ENCODE results near the gene VMAC.

Gene VMAC

DNA sequence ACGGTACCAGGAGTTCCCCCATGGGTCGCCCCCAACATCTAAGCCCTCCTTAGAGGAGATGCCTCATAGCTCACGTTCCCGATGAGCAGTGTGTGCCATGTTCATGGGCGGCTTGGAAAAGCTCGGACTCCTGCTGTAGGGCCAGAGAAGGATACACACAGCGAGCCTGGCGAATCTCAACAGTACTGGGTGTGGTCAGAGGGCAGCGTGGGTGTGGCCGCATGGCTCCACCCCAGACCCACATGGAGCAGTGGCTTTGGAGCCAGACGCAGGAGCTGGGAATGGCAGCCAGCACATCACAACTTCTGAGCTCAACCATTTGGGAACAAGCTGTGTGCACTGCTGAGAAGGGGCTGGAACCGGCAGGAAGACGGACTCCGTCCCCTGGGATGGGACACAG is 25.0 kb downstream of the VMAC start:
- H3K27me3 ChIP-seq (ENCODE audit: control insufficient read depth in 1 of 2, insufficient read depth in 2 of 2, low read length in 2 of 2): no peaks in the 10 kb centered on the region
- no peaks in the 10 kb centered on the region for H3K9me3 ChIP-seq (ENCODE audit: control insufficient read depth in 1 of 2, low read length in 2 of 2)
- H3K36me3 ChIP-seq (ENCODE audit: control insufficient read depth in 1 of 2, insufficient read depth in 2 of 2, low read length in 2 of 2): peaks cover 44 to 94% of the 10 kb centered on the region in 2 donors
- peaks cover 4 to 16% of the 10 kb centered on the region in 2 donors for H3K4me1 ChIP-seq (ENCODE audit: control insufficient read depth in 1 of 2, insufficient read depth in 2 of 2, low read length in 2 of 2)
- no peak overlapping the region for H3K4me3 ChIP-seq (ENCODE audit: low read depth in 1 of 2, low read length in 2 of 2)
- no peak overlapping the region for H3K27ac ChIP-seq (ENCODE audit: low read depth, low read length)
- no peak overlapping the region for H3K9ac ChIP-seq (ENCODE audit: low read depth in 1 of 2, low read length in 2 of 2)

DNA sequence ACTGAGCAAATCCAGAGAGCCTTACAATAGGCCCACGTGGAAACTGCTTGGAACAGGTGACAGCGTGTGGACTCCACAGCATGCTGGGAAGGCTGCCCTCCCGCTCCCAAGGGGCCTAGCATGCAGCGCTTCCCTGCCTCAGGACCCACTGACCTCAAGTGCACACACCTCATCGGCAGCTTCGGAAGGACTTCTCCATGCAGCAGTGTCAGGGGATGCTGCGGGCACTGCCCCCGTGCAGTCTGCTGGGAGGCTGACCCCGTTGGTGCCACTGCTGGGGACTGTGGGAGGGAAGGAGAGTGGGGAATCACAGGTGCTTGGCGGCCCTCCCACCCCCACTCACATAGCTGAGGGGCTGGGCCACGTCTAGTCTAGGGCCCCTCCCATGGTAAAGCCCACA is 26.6 kb downstream of the VMAC start:
- Histone ChIP-seq H3K9ac (ENCODE audit: low read depth in 1 of 2, low read length in 2 of 2) (no peak overlapping the region), H3K4me1 (ENCODE audit: control insufficient read depth in 1 of 2, insufficient read depth in 2 of 2, low read length in 2 of 2) (peaks cover 0 to 14% of the 10 kb centered on the region in 2 donors), H3K4me3 (ENCODE audit: low read depth in 1 of 2, low read length in 2 of 2) (no peak overlapping the region), H3K27ac (ENCODE audit: low read depth, low read length) (no peak overlapping the region), H3K27me3 (ENCODE audit: control insufficient read depth in 1 of 2, insufficient read depth in 2 of 2, low read length in 2 of 2) (no peaks in the 10 kb centered on the region), H3K36me3 (ENCODE audit: control insufficient read depth in 1 of 2, insufficient read depth in 2 of 2, low read length in 2 of 2) (peaks cover 30 to 86% of the 10 kb centered on the region in 2 donors), H3K9me3 (ENCODE audit: control insufficient read depth in 1 of 2, low read length in 2 of 2) (no peaks in the 10 kb centered on the region)

DNA sequence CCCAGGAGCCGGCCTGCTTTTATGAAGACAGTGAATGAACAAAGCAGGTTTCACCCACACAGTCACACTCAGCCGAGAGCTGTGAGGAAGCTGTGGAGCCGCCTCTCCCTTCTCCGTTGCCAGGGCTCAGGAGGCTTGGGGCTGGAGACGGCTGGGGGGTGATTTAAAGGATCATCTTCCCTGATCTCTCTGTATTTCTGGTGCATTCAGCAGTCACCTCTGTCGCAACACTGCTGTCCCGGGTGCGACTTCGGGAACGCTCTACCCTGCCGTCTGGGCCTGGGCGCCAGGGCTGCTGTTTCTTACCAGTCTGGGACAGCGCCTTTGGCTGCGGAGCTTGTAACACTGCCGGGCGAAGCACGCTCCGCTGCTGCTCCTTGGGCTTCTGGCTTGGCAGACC is 27.5 kb downstream of the VMAC start:
- peaks cover 31 to 83% of the 10 kb centered on the region in 2 donors for H3K36me3 ChIP-seq (ENCODE audit: control insufficient read depth in 1 of 2, insufficient read depth in 2 of 2, low read length in 2 of 2)
- no peaks in the 10 kb centered on the region for H3K9me3 ChIP-seq (ENCODE audit: control insufficient read depth in 1 of 2, low read length in 2 of 2)
- no peaks in the 10 kb centered on the region for H3K27me3 ChIP-seq (ENCODE audit: control insufficient read depth in 1 of 2, insufficient read depth in 2 of 2, low read length in 2 of 2)
- H3K27ac ChIP-seq (ENCODE audit: low read depth, low read length): no peak overlapping the region
- H3K4me3 ChIP-seq (ENCODE audit: low read depth in 1 of 2, low read length in 2 of 2): no peak overlapping the region
- H3K4me1 ChIP-seq (ENCODE audit: control insufficient read depth in 1 of 2, insufficient read depth in 2 of 2, low read length in 2 of 2): peaks cover 0 to 11% of the 10 kb centered on the region in 2 donors
- H3K9ac ChIP-seq (ENCODE audit: low read depth in 1 of 2, low read length in 2 of 2): no peak overlapping the region

GRCh38 chr19:5932609-5933262 is 28.1 kb downstream of the VMAC start:
- Histone ChIP-seq H3K9ac (ENCODE audit: low read depth in 1 of 2, low read length in 2 of 2) (no peak overlapping the region), H3K4me3 (ENCODE audit: low read depth in 1 of 2, low read length in 2 of 2) (no peak overlapping the region), H3K36me3 (ENCODE audit: control insufficient read depth in 1 of 2, insufficient read depth in 2 of 2, low read length in 2 of 2) (peaks cover 31 to 82% of the 10 kb centered on the region in 2 donors), H3K9me3 (ENCODE audit: control insufficient read depth in 1 of 2, low read length in 2 of 2) (no peaks in the 10 kb centered on the region), H3K27ac (ENCODE audit: low read depth, low read length) (no peak overlapping the region), H3K27me3 (ENCODE audit: control insufficient read depth in 1 of 2, insufficient read depth in 2 of 2, low read length in 2 of 2) (no peaks in the 10 kb centered on the region), H3K4me1 (ENCODE audit: control insufficient read depth in 1 of 2, insufficient read depth in 2 of 2, low read length in 2 of 2) (peaks cover 0 to 7% of the 10 kb centered on the region in 2 donors)

GRCh38 chr19:5933391-5934068 is 28.9 kb downstream of the VMAC start:
- no peak overlapping the region for H3K27ac ChIP-seq (ENCODE audit: low read depth, low read length)

GRCh38 chr19:5934069-5934401 is 29.4 kb downstream of the VMAC start:
- Histone ChIP-seq H3K4me3 (ENCODE audit: low read depth in 1 of 2, low read length in 2 of 2) (no peak overlapping the region), H3K9me3 (ENCODE audit: control insufficient read depth in 1 of 2, low read length in 2 of 2) (no peaks in the 10 kb centered on the region), H3K27me3 (ENCODE audit: control insufficient read depth in 1 of 2, insufficient read depth in 2 of 2, low read length in 2 of 2) (no peaks in the 10 kb centered on the region), H3K9ac (ENCODE audit: low read depth in 1 of 2, low read length in 2 of 2) (no peak overlapping the region), H3K4me1 (ENCODE audit: control insufficient read depth in 1 of 2, insufficient read depth in 2 of 2, low read length in 2 of 2) (peaks cover 0 to 7% of the 10 kb centered on the region in 2 donors), H3K27ac (ENCODE audit: low read depth, low read length) (no peak overlapping the region), H3K36me3 (ENCODE audit: control insufficient read depth in 1 of 2, insufficient read depth in 2 of 2, low read length in 2 of 2) (peaks cover 25 to 76% of the 10 kb centered on the region in 2 donors)

More at GRCh38 chr19:5933391-5934068, 28.9 kb downstream of the VMAC start:
- Histone ChIP-seq H3K9ac (ENCODE audit: low read depth in 1 of 2, low read length in 2 of 2) (no peak overlapping the region), H3K4me1 (ENCODE audit: control insufficient read depth in 1 of 2, insufficient read depth in 2 of 2, low read length in 2 of 2) (peaks cover 0 to 7% of the 10 kb centered on the region in 2 donors), H3K27me3 (ENCODE audit: control insufficient read depth in 1 of 2, insufficient read depth in 2 of 2, low read length in 2 of 2) (no peaks in the 10 kb centered on the region), H3K4me3 (ENCODE audit: low read depth in 1 of 2, low read length in 2 of 2) (no peak overlapping the region), H3K9me3 (ENCODE audit: control insufficient read depth in 1 of 2, low read length in 2 of 2) (no peaks in the 10 kb centered on the region), H3K36me3 (ENCODE audit: control insufficient read depth in 1 of 2, insufficient read depth in 2 of 2, low read length in 2 of 2) (peaks cover 28 to 79% of the 10 kb centered on the region in 2 donors)

DNA sequence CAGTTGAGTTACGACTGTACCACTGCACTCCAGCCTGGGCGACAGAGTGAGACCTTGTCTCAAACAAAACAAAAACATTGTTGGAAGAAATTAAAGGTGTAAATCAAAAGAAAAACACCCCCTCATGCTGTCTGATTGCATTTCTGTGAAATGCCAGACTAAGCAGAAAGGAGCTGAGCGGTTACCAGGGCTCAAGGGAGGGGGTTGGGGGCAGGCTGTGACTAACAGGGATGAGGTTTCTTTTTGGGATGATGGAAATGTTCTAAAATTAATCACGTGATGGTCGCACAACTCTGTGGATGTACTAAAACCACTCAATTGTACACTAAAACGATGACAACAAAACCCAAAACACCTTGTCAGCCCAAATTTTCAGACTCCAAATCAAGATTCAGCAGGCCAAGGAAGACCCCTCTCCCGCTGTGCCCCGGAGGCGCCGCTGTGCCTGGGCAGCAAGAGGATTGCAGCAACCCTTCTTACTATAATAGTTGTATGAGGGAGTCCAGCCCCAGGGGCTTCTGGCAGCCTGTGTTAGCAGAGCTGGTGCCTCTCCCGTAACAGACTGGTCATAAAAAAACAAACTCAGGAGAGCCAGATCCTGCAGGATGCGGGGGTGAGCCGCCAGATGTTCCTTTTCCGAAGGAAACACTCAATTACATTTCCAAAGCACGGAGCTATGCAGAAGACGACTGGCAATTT is 30.3 kb downstream of the VMAC start:
- Histone ChIP-seq H3K9ac (ENCODE audit: low read depth in 1 of 2, low read length in 2 of 2) (no peak overlapping the region), H3K27ac (ENCODE audit: low read depth, low read length) (no peak overlapping the region), H3K36me3 (ENCODE audit: control insufficient read depth in 1 of 2, insufficient read depth in 2 of 2, low read length in 2 of 2) (peaks cover 28 to 76% of the 10 kb centered on the region in 2 donors), H3K27me3 (ENCODE audit: control insufficient read depth in 1 of 2, insufficient read depth in 2 of 2, low read length in 2 of 2) (no peaks in the 10 kb centered on the region), H3K4me3 (ENCODE audit: low read depth in 1 of 2, low read length in 2 of 2) (no peak overlapping the region), H3K9me3 (ENCODE audit: control insufficient read depth in 1 of 2, low read length in 2 of 2) (no peaks in the 10 kb centered on the region), H3K4me1 (ENCODE audit: control insufficient read depth in 1 of 2, insufficient read depth in 2 of 2, low read length in 2 of 2) (peaks cover 0 to 7% of the 10 kb centered on the region in 2 donors)

DNA sequence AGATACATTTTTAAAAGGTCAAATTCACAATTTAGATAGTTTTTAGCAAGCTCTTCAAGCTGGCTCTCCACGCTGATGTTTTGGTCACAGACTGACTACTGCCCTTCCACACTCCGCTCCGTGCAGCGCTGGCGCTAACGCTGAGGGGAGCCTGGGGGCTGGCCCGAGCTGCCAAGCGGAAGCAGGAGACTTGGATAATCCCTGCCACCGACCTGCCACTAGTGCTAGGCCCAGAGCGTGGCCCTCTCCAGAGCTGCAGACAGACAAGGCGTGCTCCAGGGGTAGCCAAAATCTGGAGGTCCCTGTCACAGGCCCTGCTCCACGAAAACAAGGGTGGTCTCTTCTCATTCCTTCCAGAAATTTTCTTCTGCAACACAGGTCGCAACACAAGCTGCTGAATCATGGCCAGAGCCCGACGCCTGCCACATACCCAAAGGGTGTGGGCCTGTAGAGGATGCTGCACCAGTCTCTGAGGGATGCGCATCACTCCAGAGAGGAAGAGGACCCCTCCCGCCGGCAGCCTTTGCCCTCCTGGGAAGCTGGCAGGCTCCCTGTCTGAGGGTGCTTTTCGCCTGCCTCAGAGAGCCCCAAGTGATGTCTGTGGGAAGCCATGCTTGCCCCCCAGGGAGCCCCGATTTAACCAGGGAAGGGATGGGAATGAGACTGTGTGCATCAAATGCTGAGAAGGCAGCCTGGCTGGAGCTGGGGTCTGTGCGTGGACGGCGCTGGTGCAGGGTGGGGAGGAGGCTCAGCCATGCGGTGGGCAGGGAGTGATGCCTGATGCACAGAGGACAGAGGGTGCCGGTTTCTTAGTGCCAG is 31.0 kb downstream of the VMAC start:
- Histone ChIP-seq H3K27me3 (ENCODE audit: control insufficient read depth in 1 of 2, insufficient read depth in 2 of 2, low read length in 2 of 2) (no peaks in the 10 kb centered on the region), H3K9me3 (ENCODE audit: control insufficient read depth in 1 of 2, low read length in 2 of 2) (no peaks in the 10 kb centered on the region), H3K27ac (ENCODE audit: low read depth, low read length) (no peak overlapping the region), H3K36me3 (ENCODE audit: control insufficient read depth in 1 of 2, insufficient read depth in 2 of 2, low read length in 2 of 2) (peaks cover 30 to 76% of the 10 kb centered on the region in 2 donors), H3K4me1 (ENCODE audit: control insufficient read depth in 1 of 2, insufficient read depth in 2 of 2, low read length in 2 of 2) (peaks cover 0 to 7% of the 10 kb centered on the region in 2 donors), H3K4me3 (ENCODE audit: low read depth in 1 of 2, low read length in 2 of 2) (no peak overlapping the region), H3K9ac (ENCODE audit: low read depth in 1 of 2, low read length in 2 of 2) (no peak overlapping the region)

GRCh38 chr19:5936292-5936592 is 31.6 kb downstream of the VMAC start:
- H3K27me3 ChIP-seq (ENCODE audit: control insufficient read depth in 1 of 2, insufficient read depth in 2 of 2, low read length in 2 of 2): no peaks in the 10 kb centered on the region
- peaks cover 0 to 7% of the 10 kb centered on the region in 2 donors for H3K4me1 ChIP-seq (ENCODE audit: control insufficient read depth in 1 of 2, insufficient read depth in 2 of 2, low read length in 2 of 2)
- H3K27ac ChIP-seq (ENCODE audit: low read depth, low read length): no peak overlapping the region
- no peaks in the 10 kb centered on the region for H3K9me3 ChIP-seq (ENCODE audit: control insufficient read depth in 1 of 2, low read length in 2 of 2)
- H3K36me3 ChIP-seq (ENCODE audit: control insufficient read depth in 1 of 2, insufficient read depth in 2 of 2, low read length in 2 of 2): peaks cover 30 to 76% of the 10 kb centered on the region in 2 donors
- H3K4me3 ChIP-seq (ENCODE audit: low read depth in 1 of 2, low read length in 2 of 2): no peak overlapping the region
- no peak overlapping the region for H3K9ac ChIP-seq (ENCODE audit: low read depth in 1 of 2, low read length in 2 of 2)

- Histone ChIP-seq H3K4me1 (ENCODE audit: control insufficient read depth in 1 of 2, insufficient read depth in 2 of 2, low read length in 2 of 2) (peaks cover 0 to 7% of the 10 kb centered on the region in 2 donors), H3K36me3 (ENCODE audit: control insufficient read depth in 1 of 2, insufficient read depth in 2 of 2, low read length in 2 of 2) (peaks cover 30 to 65% of the 10 kb centered on the region in 2 donors), H3K9me3 (ENCODE audit: control insufficient read depth in 1 of 2, low read length in 2 of 2) (no peaks in the 10 kb centered on the region), H3K27ac (ENCODE audit: low read depth, low read length) (no peak overlapping the region), H3K9ac (ENCODE audit: low read depth in 1 of 2, low read length in 2 of 2) (no peak overlapping the region), H3K4me3 (ENCODE audit: low read depth in 1 of 2, low read length in 2 of 2) (no peak overlapping the region), H3K27me3 (ENCODE audit: control insufficient read depth in 1 of 2, insufficient read depth in 2 of 2, low read length in 2 of 2) (no peaks in the 10 kb centered on the region)
Measured at GRCh38 chr19:5937550-5937949, 32.9 kb downstream of the VMAC start.

Measured in duodenal mucosa (tissue), 2 donors.